Activated B cell treated with CpG ODN at 0.5 μM for 24 hours (primary cell): ENCODE measurements around the gene OSBPL10. TPM values are rescaled to one million over a fixed set of nuclear protein-coding genes. Genes with fewer than 3 reads are reported as not detected.

Experiments
- ATAC-seq: fragments of 200-7000 bp; cut with Tn5 transposase; one replicate; pipeline ENCODE4 v1.10.0; 2021; ENCODE audit warnings: low read depth, mild to moderate bottlenecking, moderate library complexity
- CTCF ChIA-PET: fragments of 350-600 bp; sonication (Branson Sonifier 250); formaldehyde crosslinking; loops from one replicate; lab custom pipeline; 2021; ENCODE audit warnings: antibody characterized with exemption; lab: Charles Lee
- POLR2A ChIA-PET: fragments of 350-600 bp; sonication (Branson Sonifier 250); formaldehyde crosslinking; loops from one replicate; lab custom pipeline; 2021; ENCODE audit warnings: antibody characterized with exemption; lab: Charles Lee
- DNase-seq: peaks from one replicate; pipeline ENCODE4 v3.0.0; 2022
- H3K27ac Mint-ChIP-seq: one replicate; pipeline ENCODE4 v1.8.0; 2020; ENCODE audit warnings: mixed read lengths
- H3K27me3 Mint-ChIP-seq: one replicate; pipeline ENCODE4 v1.8.0; 2021; ENCODE audit warnings: mixed read lengths
- H3K36me3 Mint-ChIP-seq: one replicate; pipeline ENCODE4 v1.8.0; 2021; ENCODE audit warnings: low read depth, mixed read lengths
- H3K4me1 Mint-ChIP-seq: one replicate; pipeline ENCODE4 v1.8.0; 2021; ENCODE audit warnings: mixed read lengths
- H3K4me3 Mint-ChIP-seq: one replicate; pipeline ENCODE4 v1.8.0; 2020; ENCODE audit warnings: mild to moderate bottlenecking, mixed read lengths
- H3K9me3 Mint-ChIP-seq: one replicate; pipeline ENCODE4 v1.8.0; 2020; ENCODE audit warnings: mixed read lengths
- CTCF ChIP-seq: fragments of 200-600 bp; IDR thresholded peaks from one replicate; pipeline ENCODE4 v1.8.0; 2022; ENCODE audit warnings: antibody characterized with exemption, mild to moderate bottlenecking
- intact Hi-C: fragments of 100-400 bp; cut with micrococcal nuclease; formaldehyde crosslinking; loops from one replicate; pipeline ENCODE4 v1.15.1; 2024
- total RNA-seq: library from RNA; stranded (reverse); gene quantifications from 2 replicates; pipeline ENCODE4 v1.2.3, GENCODE V29; 2022

OSBPL10 gene
- total RNA-seq, 1 donor from 2014 or later: 137 TPM

- ATAC-seq (peak; percentile 47), DNase-seq (no peak)
- intact Hi-C loops: no loop called here
- Mint-ChIP-seq H3K27ac (peak overlapping the region; percentile 55), H3K36me3 (peaks cover 32% of the 10 kb centered on the region), H3K9me3 (peaks cover 2% of the 10 kb centered on the region), H3K4me1 (peaks cover 92% of the 10 kb centered on the region), H3K4me3 (peak overlapping the region; percentile 21), H3K27me3 (no peaks in the 10 kb centered on the region)
- TF ChIP-seq CTCF: no peak
- CTCF ChIA-PET: interaction anchor here (0.9 kb wide), 1 partner anchor 9 kb away, joined by 3 read pairs; no protein-coding TSS in a partner anchor
- POLR2A ChIA-PET: interaction anchor here (0.6 to 1.0 kb wide), 4 partner anchors 15 to 195 kb away, joined by 3 to 11 read pairs (median 4); no protein-coding TSS in a partner anchor
These were observed 95.8 kb downstream of the OSBPL10 start for GRCh38 chr3:31885235-31885634.

GRCh38 chr3:31884251-31884650 is 96.8 kb downstream of the OSBPL10 start:
- H3K9me3 Mint-ChIP-seq: peaks cover 2% of the 10 kb centered on the region
- peaks cover 92% of the 10 kb centered on the region for H3K4me1 Mint-ChIP-seq
- no peaks in the 10 kb centered on the region for H3K27me3 Mint-ChIP-seq
- no peak overlapping the region for H3K27ac Mint-ChIP-seq
- no peak for TF ChIP-seq CTCF
- POLR2A ChIA-PET: no interaction called here
- DNase-seq (no peak), ATAC-seq (no peak)
- no peak overlapping the region for H3K4me3 Mint-ChIP-seq
- peaks cover 35% of the 10 kb centered on the region for H3K36me3 Mint-ChIP-seq
- intact Hi-C loops: no loop called here
- CTCF ChIA-PET: interaction anchor here (0.9 kb wide), 1 partner anchor 8 kb away, joined by 3 read pairs; no protein-coding TSS in a partner anchor

GRCh38 chr3:31882895-31883294 is 98.2 kb downstream of the OSBPL10 start:
- intact Hi-C loops: loop anchor here (2.0 kb wide), 1 partner anchor 14 kb away; no protein-coding TSS in a partner anchor
- H3K9me3 Mint-ChIP-seq: peaks cover 2% of the 10 kb centered on the region
- H3K27me3 Mint-ChIP-seq: no peaks in the 10 kb centered on the region
- DNase-seq (no peak), ATAC-seq (no peak)
- peaks cover 45% of the 10 kb centered on the region for H3K36me3 Mint-ChIP-seq
- no peak for TF ChIP-seq CTCF
- peaks cover 83% of the 10 kb centered on the region for H3K4me1 Mint-ChIP-seq
- no peak overlapping the region for H3K4me3 Mint-ChIP-seq
- CTCF ChIA-PET: interaction anchor here (0.9 kb wide), 1 partner anchor 21 kb away, joined by 3 read pairs; no protein-coding TSS in a partner anchor
- peak overlapping the region; percentile 76 for H3K27ac Mint-ChIP-seq
- POLR2A ChIA-PET: interaction anchor here (1.2 kb wide), 1 partner anchor 98 kb away, joined by 3 read pairs; the partner anchor contains the start of gene OSBPL10

- Mint-ChIP-seq H3K4me1 (peaks cover 78% of the 10 kb centered on the region), H3K36me3 (peaks cover 50% of the 10 kb centered on the region), H3K4me3 (no peak overlapping the region), H3K27ac (peak overlapping the region; percentile 76), H3K27me3 (no peaks in the 10 kb centered on the region), H3K9me3 (peaks cover 2% of the 10 kb centered on the region)
- TF ChIP-seq CTCF: no peak
- intact Hi-C loops: loop anchor here (2.0 kb wide), 1 partner anchor 14 kb away; no protein-coding TSS in a partner anchor
- CTCF ChIA-PET: interaction anchor here (0.9 kb wide), 1 partner anchor 20 kb away, joined by 3 read pairs; no protein-coding TSS in a partner anchor
- DNase-seq: no peak
- POLR2A ChIA-PET: interaction anchor here (1.2 kb wide), 1 partner anchor 98 kb away, joined by 3 read pairs; the partner anchor contains the start of gene OSBPL10
- no peak for ATAC-seq
These were observed 98.6 kb downstream of the OSBPL10 start for GRCh38 chr3:31882431-31882830.

GRCh38 chr3:31880482-31881078 is 100.5 kb downstream of the OSBPL10 start:
- Mint-ChIP-seq H3K4me1 (peaks cover 76% of the 10 kb centered on the region), H3K4me3 (no peak overlapping the region), H3K27ac (peak overlapping the region; percentile 69), H3K36me3 (peaks cover 58% of the 10 kb centered on the region), H3K27me3 (no peaks in the 10 kb centered on the region), H3K9me3 (peaks cover 2% of the 10 kb centered on the region)
- ChIA-PET CTCF (no interaction called here), POLR2A (interaction anchor here (0.7 to 1.1 kb wide), 3 partner anchors 25 to 604 kb away, joined by 3 to 6 read pairs (median 3); no protein-coding TSS in a partner anchor)
- ATAC-seq (no peak), DNase-seq (no peak)
- intact Hi-C loops: loop anchor here (1.0 kb wide), 1 partner anchor 100 kb away; no protein-coding TSS in a partner anchor
- no peak for TF ChIP-seq CTCF
